Hepatic stellate cell (primary cell): Measurements from ENCODE around the gene CDC42BPA.
A peak's percentile ranks its signal among the peaks of the same experiment; 100 is the strongest.

ENCODE experiments used
- DNase-seq: peaks from one replicate; pipeline ENCODE4 v3.0.0; 2011; ENCODE audit warnings: low spot score

The CDC42BPA gene

DNA sequence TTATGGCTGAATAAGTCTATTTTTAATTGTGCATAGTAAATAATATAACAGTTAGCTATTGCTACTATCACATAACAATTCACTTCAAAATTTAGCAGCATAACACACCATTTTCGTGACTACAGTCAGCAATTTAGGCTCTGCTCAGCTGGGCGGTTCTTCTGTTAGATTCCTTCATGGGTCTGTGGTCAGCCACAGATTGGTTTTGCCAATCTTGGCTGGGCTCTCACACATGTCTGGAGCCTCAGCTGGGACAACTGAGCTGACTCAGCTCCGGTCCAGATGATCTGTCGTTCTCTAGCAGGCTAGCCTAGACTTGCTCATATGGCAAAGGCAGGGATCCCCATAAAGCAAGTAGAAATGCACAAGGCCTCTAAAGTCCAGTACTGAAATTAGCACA is 15.1 kb upstream of the CDC42BPA start:
- no peak for DNase-seq

DNA sequence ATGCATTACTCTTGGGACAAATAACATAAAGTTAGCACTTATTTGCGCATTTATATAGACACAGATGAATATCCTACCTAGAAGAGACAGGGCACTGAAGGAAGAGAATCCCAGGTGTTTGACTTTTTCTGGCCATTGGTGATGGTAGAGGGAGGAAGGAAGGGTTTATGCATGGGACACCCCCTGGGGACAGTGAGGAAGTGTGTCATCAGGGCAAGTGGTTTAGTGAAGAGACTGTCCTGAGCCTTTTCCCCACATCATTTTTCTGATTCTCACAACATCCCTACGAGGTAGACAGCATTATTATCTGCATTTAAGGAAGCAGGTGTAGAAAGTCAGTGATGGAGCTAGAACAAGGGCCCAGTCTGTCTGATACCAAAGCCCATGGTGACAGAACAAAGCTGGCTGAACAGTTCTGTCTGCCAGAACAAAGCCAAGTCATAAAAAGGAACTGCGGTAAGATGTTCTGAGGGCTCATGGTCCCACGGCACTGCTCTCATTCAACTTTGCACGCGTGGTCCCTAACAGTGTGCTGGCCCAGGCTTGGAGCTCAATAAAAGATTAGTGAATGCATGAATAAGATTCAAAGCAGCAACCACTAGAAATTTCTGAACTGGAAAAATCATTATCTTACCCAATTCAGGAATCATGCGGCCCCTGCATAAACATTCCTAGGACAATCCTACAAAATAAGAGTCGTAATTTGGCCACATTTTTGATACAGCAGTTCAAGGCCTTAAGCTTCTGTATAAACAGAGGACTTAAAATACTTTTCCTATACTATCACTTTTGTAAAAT is 12.2 kb upstream of the CDC42BPA start:
- DNase-seq = no peak

GRCh38 chr1:227328405-227329019 is 10.2 kb upstream of the CDC42BPA start:
- no peak for DNase-seq

DNA sequence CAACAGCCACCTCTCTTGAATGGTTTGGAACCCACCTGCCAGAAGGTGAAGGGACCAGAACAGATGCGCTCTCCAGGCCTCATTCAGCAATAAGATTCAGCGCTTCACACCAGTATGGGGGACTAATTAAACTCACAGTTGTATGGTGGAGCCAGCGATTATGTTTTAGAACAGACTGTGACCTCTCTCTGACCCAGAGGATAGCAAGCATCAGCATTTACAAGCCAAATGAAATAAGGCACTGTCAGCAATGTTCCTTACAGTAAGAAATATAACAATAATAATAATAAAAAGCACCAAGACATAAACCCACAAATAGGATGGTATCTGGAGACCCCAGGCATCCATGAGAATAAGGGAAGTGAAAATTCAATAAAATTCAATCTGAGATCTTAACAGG is 6.9 kb upstream of the CDC42BPA start:
- DNase-seq = no peak

GRCh38 chr1:227323967-227324268 is 5.6 kb upstream of the CDC42BPA start:
- no peak for DNase-seq

GRCh38 chr1:227323171-227323966 is 5.1 kb upstream of the CDC42BPA start:
- no peak for DNase-seq

GRCh38 chr1:227322376-227322775 is 4.1 kb upstream of the CDC42BPA start:
- DNase-seq = no peak

DNA sequence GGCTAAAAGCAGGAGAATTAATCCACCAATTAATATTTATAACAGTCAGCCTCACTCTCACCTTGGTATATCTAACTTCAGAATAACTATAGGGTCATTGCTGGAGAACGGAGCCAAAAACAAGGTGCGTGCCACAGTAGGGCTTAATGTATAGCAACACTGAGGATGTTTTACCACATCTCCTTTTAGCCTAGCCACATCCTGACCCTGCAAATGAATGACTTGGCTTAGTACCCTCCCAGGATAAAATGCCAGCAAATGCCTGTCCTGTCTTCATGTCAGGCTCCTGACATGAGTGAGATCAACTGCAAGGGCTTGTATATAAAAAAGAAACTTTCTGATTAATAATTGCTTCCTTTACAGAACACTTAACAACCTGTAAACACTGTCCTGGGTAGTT is 2.7 kb upstream of the CDC42BPA start:
- DNase-seq = no peak

DNA sequence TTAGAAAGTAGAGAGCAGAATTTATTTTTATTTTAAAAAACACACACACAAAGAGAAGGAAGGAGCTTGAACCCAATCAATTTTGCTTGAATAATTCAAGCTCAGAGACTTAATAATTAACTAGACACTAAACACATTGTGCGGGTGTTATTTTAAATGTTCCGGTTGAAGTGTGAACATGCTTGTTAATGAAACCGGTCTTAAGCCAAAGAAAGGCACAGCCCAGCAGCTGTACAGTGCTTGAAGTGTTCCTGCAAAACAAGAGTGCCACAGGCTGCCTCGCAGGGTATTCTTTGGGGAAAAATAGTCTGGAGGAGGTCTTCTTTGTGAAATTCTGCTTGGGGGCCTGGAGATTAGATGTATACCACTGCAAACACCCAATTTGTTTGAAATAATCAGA is 2.2 kb upstream of the CDC42BPA start:
- DNase-seq = no peak

DNA sequence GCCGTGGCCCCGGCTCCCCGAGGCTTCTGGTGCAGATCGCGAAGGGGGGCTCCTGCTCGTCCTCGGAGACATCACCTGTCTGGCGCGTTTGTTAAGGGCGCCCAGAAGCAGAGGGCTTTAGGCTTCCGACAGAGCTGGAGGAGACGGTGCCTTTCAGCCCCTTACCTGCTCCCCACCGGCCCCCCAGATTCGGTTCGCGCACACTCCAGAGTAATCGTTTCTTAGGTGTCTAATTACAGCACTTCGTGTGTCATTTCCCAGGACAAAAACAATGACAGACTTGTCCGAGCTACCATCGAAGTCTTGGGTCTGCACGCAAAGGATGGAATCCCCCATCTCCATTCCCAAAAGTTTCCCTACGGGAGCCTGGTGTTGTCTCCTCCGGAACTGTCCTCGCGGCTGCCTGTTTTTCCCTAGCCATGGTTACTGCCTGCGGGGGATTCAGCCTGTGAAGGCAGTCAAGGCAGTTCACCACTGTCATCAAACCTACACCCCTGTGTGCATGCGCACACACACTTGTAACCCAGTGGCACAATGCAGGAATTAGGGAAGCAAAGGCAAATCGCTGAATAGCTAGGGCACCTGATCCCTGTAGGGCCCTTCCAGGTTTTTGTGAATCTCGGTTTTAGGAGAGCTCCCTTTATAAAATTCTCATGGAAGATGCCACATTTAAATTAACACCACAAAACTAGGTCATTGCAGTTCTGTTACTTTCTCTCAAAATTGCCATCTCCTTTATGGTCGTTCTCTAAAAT is 738 bp upstream of the CDC42BPA start:
- DNase-seq = peak; percentile 55

DNA sequence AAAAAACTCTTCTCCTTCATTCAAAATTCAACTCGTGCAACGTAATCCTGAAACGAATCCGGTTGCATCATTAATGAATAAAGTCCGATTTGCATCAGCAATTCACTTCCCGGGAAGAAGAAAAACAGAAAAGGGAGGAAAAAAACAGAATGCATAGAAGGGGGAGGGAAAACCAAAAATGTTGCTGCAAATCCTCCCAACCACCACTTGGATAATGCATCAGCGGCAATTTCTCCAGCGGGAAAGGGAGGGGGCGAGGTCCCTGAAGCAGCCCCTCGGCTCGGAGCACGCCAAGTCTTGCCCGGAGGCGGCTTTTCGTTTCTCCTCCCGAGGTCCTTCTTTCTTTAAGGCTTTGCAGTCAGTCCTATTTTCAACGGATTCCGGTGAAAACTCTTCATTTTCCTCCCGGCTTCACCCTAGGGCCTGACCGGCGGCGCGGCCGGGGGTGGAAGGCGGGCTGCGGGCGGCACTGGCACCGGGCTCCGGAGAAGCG is 723 bp downstream of the CDC42BPA start:
- DNase-seq = peak; percentile 64

DNA sequence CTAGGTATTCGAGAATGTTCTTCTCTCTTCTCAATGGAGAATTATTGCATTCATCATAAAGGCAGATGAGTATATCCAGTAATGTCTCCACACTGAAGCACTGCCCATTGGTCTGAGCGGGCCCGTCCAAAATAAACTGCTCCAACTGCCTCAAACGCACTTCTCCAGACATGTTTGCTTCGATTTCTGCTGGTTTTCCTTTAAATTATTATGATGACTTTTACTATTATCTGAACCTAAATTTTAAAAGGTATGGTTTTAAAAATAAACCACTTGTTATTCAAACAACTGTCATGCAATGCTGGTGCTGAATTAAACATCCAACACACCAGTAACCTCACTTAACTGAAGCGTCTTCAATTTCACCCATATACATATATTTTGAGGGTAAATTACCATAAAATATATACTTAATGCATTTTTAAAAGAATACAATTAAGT is 1.3 kb downstream of the CDC42BPA start:
- DNase-seq = peak; percentile 36

GRCh38 chr1:227316456-227316855 is 1.8 kb downstream of the CDC42BPA start:
- no peak for DNase-seq

GRCh38 chr1:227315629-227316346 is 2.5 kb downstream of the CDC42BPA start:
- DNase-seq = peak; percentile 42

GRCh38 chr1:227314014-227314848 is 4.1 kb downstream of the CDC42BPA start:
- no peak for DNase-seq

DNA sequence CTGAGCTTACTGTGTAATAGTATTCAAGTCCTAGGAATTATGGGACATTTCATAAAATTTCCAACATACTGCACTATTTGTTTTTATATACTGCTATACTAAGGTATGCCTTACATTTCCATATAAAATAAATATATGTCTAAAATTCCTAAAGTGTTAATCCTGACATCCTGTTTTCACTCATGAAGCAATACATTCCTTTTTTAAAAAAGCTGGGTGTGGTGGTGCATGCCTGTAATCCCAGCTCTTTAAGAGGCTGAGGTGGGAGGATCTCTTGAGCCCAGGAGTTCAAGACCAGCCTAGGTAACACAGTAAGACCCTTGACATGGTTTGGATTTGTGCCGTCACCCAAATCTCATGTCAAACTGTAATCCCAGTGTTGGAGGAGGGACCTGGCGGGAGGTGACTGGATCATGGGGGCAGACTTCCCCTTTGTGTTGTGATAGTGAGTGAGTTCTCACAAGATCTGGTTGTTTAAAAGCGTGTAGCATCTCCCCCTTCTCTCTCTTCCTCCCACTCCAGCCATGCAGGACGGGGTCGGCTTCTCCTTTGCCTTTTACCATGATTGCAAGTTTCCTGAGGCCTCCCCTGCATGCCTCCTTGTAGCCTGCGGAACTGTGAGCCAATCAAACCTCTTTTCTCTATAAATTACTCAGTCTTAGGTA is 5.8 kb downstream of the CDC42BPA start:
- no peak for DNase-seq

- no peak for DNase-seq
Measured at GRCh38 chr1:227311389-227312001, 6.8 kb downstream of the CDC42BPA start.

- DNase-seq = no peak
Measured at GRCh38 chr1:227308367-227309336, 9.6 kb downstream of the CDC42BPA start.
